SK-N-MC (cell line): ENCODE measurements around the gene CCT6A.
A peak's percentile ranks its signal among the peaks of the same experiment; 100 is the strongest.
"Not testable (repeated sequence)": the region's sequence is repeated elsewhere in the genome, so short reads cannot be mapped to it uniquely, and the experiment has no call there.

Source experiments
- DNase-seq: peaks from one replicate; pipeline ENCODE4 v3.0.0-alpha.2; 2011; ENCODE audit warnings: low read depth, low spot score
- H3K27ac ChIP-seq: fragments of 200-600 bp; sonication (generic); 2 replicates; pipeline ENCODE4 v1.5.1; 2016; ENCODE audit warnings: mixed run types
- H3K36me3 ChIP-seq: fragments of 200-600 bp; sonication (generic); 2 replicates; pipeline ENCODE4 v1.6.1; 2017; ENCODE audit warnings: antibody characterized with exemption, low read length, mixed read lengths; ENCODE audit not compliant: insufficient read depth
- H3K4me3 ChIP-seq: fragments of 200-600 bp; sonication (generic); 2 replicates; pipeline ENCODE4 v1.5.1; 2016
- H3K9ac ChIP-seq: fragments of 200-600 bp; sonication (generic); 2 replicates; pipeline ENCODE4 v1.8.0; 2017; ENCODE audit warnings: mixed run types, mixed read lengths; ENCODE audit not compliant: insufficient read length
- H3K9me3 ChIP-seq: fragments of 200-600 bp; sonication (generic); 2 replicates; pipeline ENCODE4 v1.6.1; 2017; ENCODE audit warnings: low read depth, mild to moderate bottlenecking, antibody characterized with exemption, low read length, moderate library complexity, mixed read lengths
- EZH2 ChIP-seq: fragments of 200-600 bp; sonication (generic); IDR thresholded peaks from one replicate; pipeline ENCODE4 v1.6.1; 2017; ENCODE audit warnings: antibody characterized with exemption
- FOXP2 ChIP-seq: optimal IDR thresholded peaks from 2 replicates; pipeline ENCODE3; 2011; ENCODE audit warnings: mild to moderate bottlenecking, moderate library complexity; ENCODE audit not compliant: insufficient read depth; ENCODE audit errors: extremely low read length, control extremely low read depth
- POLR2AphosphoS5 ChIP-seq: IDR thresholded peaks from 2 replicates; pipeline ENCODE4 v1.6.1; 2012; ENCODE audit warnings: mild to moderate bottlenecking, low read depth, low read length, borderline replicate concordance

The CCT6A gene

GRCh38 chr7:56091591-56091990 lies 40.0 kb downstream of the CCT6A start:
- no peak for DNase-seq
- no peak for TF ChIP-seq FOXP2
- no peak for TF ChIP-seq POLR2AphosphoS5
- no peak for TF ChIP-seq EZH2
- Histone ChIP-seq H3K9me3 (no peaks in the 10 kb centered on the region), H3K4me3 (no peak overlapping the region), H3K9ac (no peak overlapping the region), H3K36me3 (no peaks in the 10 kb centered on the region), H3K27ac (no peak overlapping the region)

- not testable (repeated sequence) for H3K4me3 ChIP-seq, H3K9me3 ChIP-seq, H3K27ac ChIP-seq, H3K36me3 ChIP-seq, H3K9ac ChIP-seq, DNase-seq
These were observed 40.8 kb downstream of the CCT6A start for GRCh38 chr7:56092388-56092787.

DNA sequence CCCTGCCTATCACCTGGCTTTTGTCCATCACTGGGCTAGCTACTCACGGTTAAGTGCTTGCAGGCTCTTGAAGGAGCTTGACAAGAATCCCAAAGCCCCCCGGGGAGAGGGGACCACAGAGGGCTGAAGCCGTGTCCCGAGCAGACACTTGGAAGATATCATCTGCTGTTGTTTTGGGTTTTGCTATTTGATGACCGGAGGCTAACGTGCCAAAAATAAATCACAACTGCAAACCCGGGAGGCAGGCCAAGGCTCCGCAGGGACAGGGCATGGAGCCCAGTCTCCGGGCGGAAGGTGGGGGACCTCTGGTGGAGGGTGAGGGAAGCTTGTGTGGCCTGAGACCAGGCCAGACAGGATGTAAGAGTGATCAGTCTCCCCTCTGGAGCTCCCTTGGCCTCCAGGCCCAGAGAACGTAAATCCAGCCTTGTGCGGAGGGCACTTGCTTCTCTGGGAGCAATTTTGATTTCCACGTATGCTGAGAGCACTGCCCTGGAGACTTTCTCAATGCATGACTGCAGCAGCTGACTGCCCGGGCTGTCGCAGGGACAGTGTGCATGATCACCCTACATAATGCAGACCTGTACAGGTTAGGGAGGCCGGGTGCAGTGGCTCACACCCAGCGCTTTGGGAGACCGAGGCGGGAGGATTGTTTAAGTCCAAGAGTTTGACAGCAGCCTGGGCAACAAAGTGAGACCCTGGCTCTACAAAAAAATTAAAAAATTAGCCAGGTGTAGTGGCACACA lies 41.4 kb downstream of the CCT6A start, which contains the start of gene PHKG1:
Gene PHKG1 (minus strand): TSS at position 164 of the 743 bp plus-strand sequence. CDS start 4,011 bp downstream, outside the sequence.
- Histone ChIP-seq H3K9me3 (no peaks in the 10 kb centered on the region), H3K27ac (no peak within 1 kb of the TSS), H3K4me3 (no peak within 1 kb of the TSS), H3K36me3 (no peaks in the 10 kb centered on the region), H3K9ac (no peak within 1 kb of the TSS)
- TF ChIP-seq FOXP2 (no peak), EZH2 (no peak), POLR2AphosphoS5 (no peak)
- DNase-seq = no peak

GRCh38 chr7:56097700-56098099 lies 46.1 kb downstream of the CCT6A start:
- H3K36me3 ChIP-seq = peaks cover 36% of the 10 kb centered on the region
- TF ChIP-seq EZH2 (no peak), POLR2AphosphoS5 (no peak), FOXP2 (no peak)
- no peak overlapping the region for H3K27ac ChIP-seq
- H3K4me3 ChIP-seq = no peak overlapping the region
- H3K9ac ChIP-seq = no peak overlapping the region
- H3K9me3 ChIP-seq = no peaks in the 10 kb centered on the region
- no peak for DNase-seq

DNA sequence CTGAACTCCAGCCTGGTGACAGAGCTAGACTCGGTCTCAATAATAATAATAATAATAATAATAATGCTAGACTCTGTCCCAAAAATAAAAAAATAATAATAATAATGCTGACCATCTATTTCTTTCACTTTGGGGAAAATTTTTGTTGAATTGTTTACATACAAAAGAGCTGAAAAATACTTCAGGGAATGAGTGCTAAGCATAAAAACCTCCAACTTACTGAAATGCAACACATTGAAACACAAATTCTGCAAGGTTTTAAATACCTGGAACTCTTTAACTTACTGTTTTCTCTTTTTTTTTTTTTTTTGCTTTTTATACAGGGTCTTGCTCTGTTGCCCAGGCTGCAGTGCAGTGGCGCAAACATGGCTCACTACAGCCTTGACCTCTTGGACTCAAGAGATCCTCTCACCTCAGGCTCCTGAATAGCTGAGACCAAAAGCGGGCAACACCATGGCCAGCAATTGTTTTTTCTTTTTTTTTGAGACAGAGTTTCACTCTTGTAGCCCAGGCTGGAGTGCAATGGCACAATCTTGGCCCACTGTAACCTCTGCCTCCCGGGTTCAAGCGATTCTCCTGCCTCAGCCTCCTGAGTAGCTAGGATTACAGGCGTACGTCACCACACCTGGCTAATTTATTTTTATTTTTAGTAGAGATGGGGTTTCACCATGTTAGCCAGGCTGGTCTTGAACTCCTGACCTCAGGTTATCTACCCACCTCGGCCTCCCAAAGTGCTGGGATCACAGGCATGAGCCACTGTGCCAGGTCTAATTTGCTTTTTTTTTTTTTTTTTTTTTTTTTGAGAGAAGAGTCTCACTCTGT lies 46.8 kb downstream of the CCT6A start:
- H3K9me3 ChIP-seq, H3K9ac ChIP-seq, H3K4me3 ChIP-seq, DNase-seq, H3K27ac ChIP-seq: not testable (repeated sequence)
- peaks cover 43% of the 10 kb centered on the region for H3K36me3 ChIP-seq
- 0 out of 2 replicates have a peak, but pooled peaks have one; percentile 9 for TF ChIP-seq POLR2AphosphoS5

- Histone ChIP-seq H3K9ac (no peak overlapping the region), H3K9me3 (no peaks in the 10 kb centered on the region), H3K36me3 (peaks cover 52% of the 10 kb centered on the region), H3K27ac (no peak overlapping the region), H3K4me3 (no peak overlapping the region)
- no peak for DNase-seq
- TF ChIP-seq POLR2AphosphoS5 = no peak
These were observed 48.1 kb downstream of the CCT6A start for GRCh38 chr7:56099653-56100052.

DNA sequence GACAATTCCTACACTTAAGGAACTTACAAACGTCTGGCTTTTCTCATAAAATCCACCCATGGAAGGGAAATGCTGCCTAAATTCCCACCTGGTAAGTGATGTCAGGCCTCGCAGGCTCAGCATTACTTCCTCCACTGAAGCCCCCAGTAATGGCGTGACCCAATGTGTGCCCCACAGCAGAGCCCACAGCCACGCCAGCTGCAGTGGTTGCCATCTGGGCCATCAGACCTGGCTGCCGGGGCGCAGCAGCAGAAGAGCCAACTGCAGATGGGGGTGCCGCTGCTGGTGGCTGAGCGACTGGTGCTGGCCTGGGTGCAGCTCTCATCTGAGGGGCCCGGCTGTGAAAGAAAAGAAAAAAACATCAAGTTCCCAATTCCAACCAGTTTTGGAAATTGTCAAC lies 52.6 kb downstream of the CCT6A start:
- peaks cover 57% of the 10 kb centered on the region for H3K36me3 ChIP-seq
- not testable (repeated sequence) for H3K4me3 ChIP-seq, DNase-seq, H3K27ac ChIP-seq, H3K9me3 ChIP-seq, H3K9ac ChIP-seq

DNA sequence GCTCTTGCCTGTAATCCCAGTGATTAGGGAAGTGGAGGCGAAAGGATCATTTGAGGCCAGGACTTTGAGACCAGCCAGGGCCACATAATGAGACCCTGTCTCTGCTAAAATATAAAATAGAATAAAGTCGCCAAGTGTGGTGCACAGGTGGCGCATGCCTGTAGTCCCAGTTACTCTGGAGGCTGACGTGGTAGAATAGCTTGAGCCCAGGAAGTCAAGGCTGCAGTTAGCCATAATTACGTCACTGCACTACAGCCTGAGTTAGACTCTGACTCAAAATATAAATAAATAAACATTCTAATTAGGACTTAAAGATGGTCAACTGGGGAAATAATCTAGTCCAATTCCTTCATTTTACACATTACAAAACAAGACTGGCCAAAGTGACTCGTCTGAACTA lies 53.9 kb downstream of the CCT6A start:
- peaks cover 43% of the 10 kb centered on the region for H3K36me3 ChIP-seq
- TF ChIP-seq POLR2AphosphoS5 = no peak
- no peak for TF ChIP-seq FOXP2
- TF ChIP-seq EZH2 = no peak
- H3K27ac ChIP-seq = no peak overlapping the region; the same call in 1 of the 2 replicates
- peak overlapping the region; percentile 90 for H3K4me3 ChIP-seq
- DNase-seq = no peak
- no peaks in the 10 kb centered on the region for H3K9me3 ChIP-seq
- H3K9ac ChIP-seq = peak overlapping the region; percentile 94

GRCh38 chr7:56106108-56107073 lies 54.8 kb downstream of the CCT6A start, which contains the start of gene CHCHD2:
Gene CHCHD2 (minus strand): TSS chr7:56106476. CDS start chr7:56106413, 63 bp downstream.
- TF ChIP-seq EZH2 (no peak), POLR2AphosphoS5 (peak; percentile 81)
- H3K36me3 ChIP-seq = peaks cover 34% of the 10 kb centered on the region
- no peaks in the 10 kb centered on the region for H3K9me3 ChIP-seq
- H3K4me3 ChIP-seq = peak within 1 kb of the TSS; percentile 90
- H3K9ac ChIP-seq = peak within 1 kb of the TSS; percentile 94
- DNase-seq = peak; percentile 88
- peak within 1 kb of the TSS; percentile 65; the same call in 1 of the 2 replicates for H3K27ac ChIP-seq
